NCI-H460 (cell line): ENCODE measurements around the gene CBX5. TPM values are rescaled to one million over a fixed set of nuclear protein-coding genes. Genes with fewer than 3 reads are reported as not detected.
"Not testable (repeated sequence)": the region's sequence is repeated elsewhere in the genome, so short reads cannot be mapped to it uniquely, and the experiment has no call there.

ENCODE experiments used
- DNase-seq: peaks from one replicate; pipeline ENCODE4 v3.0.0-alpha.2; 2016; ENCODE audit warnings: low read depth; ENCODE audit errors: extremely low read depth
- polyA plus RNA-seq: library from polyadenylated mRNA; depleted of rRNA; stranded (reverse); fragments of >200 nt; gene quantifications from 2 replicates; pipeline ENCODE4 v1.2.3, GENCODE V29; 2014; cell fraction: nucleus; rRNA removed
- total RNA-seq: library from RNA; depleted of rRNA; stranded (reverse); fragments of >200 nt; shearing (Covaris generic); gene quantifications from 2 replicates; pipeline ENCODE4 v1.2.3, GENCODE V29; 2014; rRNA removed

CBX5 gene
- 41.6 and 48.5 TPM in 2 replicates for total RNA-seq
- polyA plus RNA-seq = 33.3 and 40.5 TPM in 2 replicates

- peak; percentile 100 for DNase-seq
Measured at GRCh38 chr12:54279632-54280467, at the start of gene CBX5. Gene CBX5, minus strand, starts transcription at chr12:54280122. Its CDS starts 22,472 bp downstream, at chr12:54257650.

GRCh38 chr12:54328595-54329337 lies 48.8 kb upstream of the CBX5 start:
- DNase-seq = no peak

- not testable (repeated sequence) for DNase-seq
Measured at GRCh38 chr12:54325442-54326109, 45.7 kb upstream of the CBX5 start.

GRCh38 chr12:54324617-54325441 lies 44.9 kb upstream of the CBX5 start, which contains the start of gene COPZ1:
Gene COPZ1, plus strand, starts transcription at chr12:54325131. Its CDS starts 33 bp downstream, at chr12:54325164.
- peak; percentile 100 for DNase-seq

- no peak for DNase-seq
Measured at GRCh38 chr12:54321363-54321762, 41.4 kb upstream of the CBX5 start.

GRCh38 chr12:54312309-54312708 lies 32.4 kb upstream of the CBX5 start:
- not testable (repeated sequence) for DNase-seq

- no peak for DNase-seq
Measured at GRCh38 chr12:54311051-54311450, 31.1 kb upstream of the CBX5 start.

- DNase-seq = peak; percentile 78
Measured at GRCh38 chr12:54306925-54307741, 27.2 kb upstream of the CBX5 start.

GRCh38 chr12:54304187-54304810 lies 24.4 kb upstream of the CBX5 start:
- peak; percentile 64 for DNase-seq

- no peak for DNase-seq
Measured at GRCh38 chr12:54303640-54304039, 23.7 kb upstream of the CBX5 start.

- DNase-seq = no peak
Measured at GRCh38 chr12:54301428-54302048, 21.6 kb upstream of the CBX5 start.

GRCh38 chr12:54300732-54301427 lies 21.0 kb upstream of the CBX5 start, which contains the start of gene NFE2:
Gene NFE2, minus strand, starts transcription at chr12:54301015. Its CDS starts 5,767 bp downstream, at chr12:54295248.
- peak; percentile 44 for DNase-seq

- no peak for DNase-seq
Measured at GRCh38 chr12:54300225-54300731, 20.4 kb upstream of the CBX5 start.

- DNase-seq = no peak
Measured at GRCh38 chr12:54299515-54300224, 19.7 kb upstream of the CBX5 start.

GRCh38 chr12:54298904-54299303 lies 19.0 kb upstream of the CBX5 start:
- DNase-seq = no peak

- no peak for DNase-seq
Measured at GRCh38 chr12:54296393-54297099, 16.6 kb upstream of the CBX5 start.
